AG20443 (cell line): ENCODE results near the gene IL25.
A peak's percentile ranks its signal among the peaks of the same experiment; 100 is the strongest.

Experiments used
- DNase-seq: peaks from one replicate; pipeline ENCODE4 v3.0.0; 2012; ENCODE audit warnings: low spot score, mixed read lengths

The IL25 gene

DNA sequence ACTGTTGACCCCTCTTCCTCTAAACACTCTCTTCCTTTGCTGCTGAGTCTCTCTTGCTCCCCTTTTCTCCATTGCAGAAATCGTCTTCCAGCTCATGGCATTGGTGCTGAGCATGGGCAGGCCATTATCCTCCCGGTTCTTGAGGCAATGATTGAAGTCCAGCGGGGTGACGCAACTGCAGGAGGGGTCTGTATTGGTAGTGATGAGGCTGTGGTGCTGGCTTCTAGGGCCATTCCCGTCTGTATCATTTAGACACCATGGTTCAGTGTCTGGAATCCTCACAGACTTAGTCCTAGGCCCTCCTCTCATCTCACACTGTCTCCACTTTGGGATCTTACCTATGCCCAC lies 19.2 kb upstream of the IL25 start:
- DNase-seq = no peak

DNA sequence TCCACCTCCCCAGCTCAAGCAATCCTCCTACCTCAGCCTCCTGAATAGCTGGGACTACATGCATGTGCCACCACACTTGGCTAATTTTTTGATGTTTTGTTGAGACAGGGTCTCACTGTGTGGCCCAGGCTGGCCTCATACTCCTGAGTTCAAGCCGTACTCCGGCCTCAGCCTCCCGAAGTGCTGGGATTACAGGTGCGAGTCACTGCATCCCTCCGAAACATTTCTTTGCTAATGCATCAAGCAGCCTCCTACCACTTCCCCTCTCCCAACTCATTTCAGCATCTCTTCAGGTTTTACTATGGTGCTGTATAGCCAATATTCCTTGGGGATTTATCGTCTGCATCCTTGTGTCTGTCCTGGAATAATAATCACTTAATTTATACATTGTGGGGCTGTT lies 17.6 kb upstream of the IL25 start:
- no peak for DNase-seq

DNA sequence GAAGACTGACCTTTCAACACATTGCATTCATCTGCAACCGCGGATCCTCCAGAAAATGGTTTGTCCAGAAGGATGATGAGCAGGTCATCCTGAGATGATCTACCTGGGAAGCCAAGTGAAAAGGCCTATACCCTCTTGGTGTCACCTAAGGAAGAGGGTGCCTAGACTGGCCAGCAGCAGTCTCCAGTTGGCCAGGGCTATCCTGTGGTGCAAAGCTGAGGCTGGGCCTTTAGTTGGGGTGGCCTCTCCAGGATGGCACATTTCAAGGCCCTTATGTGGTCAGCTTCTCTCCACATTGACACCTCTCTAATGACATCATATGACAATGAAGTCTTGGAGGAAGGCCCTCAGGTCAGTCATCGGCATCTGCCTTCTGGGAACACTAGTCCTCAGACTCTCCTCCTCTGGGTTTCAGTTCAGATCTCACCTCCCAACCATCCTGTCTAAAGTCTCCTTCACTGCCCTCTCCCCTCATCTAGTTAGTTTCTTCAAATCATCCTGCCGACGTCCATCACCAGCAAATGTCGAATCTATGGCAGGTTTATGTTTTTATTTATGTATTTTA lies 16.7 kb upstream of the IL25 start:
- DNase-seq = no peak

DNA sequence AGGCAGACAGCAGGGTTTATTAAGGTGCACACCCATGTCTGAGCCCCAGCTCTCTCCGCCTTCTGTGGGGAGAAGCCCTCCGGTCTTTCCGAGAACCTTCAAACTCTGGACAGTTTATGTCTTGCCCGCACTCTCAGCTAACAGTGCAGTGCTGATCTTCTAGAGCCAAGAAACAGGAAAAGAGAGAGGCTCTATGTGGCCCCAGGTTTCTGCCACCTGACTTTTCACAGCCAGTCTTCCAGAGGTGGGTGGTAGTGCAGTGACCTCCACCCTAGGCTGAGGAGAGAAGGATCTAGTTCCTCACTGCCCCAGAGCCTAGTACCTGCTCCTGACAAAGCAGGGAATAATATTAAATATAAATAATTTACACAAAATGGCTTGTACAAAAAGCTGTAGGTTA lies 15.9 kb upstream of the IL25 start:
- DNase-seq = no peak

DNA sequence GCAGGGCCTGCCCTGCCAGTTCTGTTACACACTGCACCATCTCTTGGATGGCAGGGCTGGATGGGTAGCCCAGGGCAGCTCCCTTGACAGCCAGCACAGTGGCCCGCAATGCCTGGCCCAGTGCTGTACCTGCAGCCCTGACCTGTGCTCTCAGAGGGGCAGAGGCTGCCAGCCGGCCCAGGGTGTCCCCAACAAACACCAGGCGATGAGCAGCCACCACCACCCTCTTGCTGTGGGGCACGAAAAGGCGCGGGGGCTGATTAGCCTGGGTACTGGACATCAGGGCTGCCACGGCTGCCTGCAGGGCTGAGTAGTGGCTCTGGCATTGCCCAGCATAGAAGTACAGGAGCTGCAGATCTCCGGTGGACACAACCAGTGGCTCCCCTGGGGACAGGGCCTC lies 15.3 kb upstream of the IL25 start:
- DNase-seq = no peak

DNA sequence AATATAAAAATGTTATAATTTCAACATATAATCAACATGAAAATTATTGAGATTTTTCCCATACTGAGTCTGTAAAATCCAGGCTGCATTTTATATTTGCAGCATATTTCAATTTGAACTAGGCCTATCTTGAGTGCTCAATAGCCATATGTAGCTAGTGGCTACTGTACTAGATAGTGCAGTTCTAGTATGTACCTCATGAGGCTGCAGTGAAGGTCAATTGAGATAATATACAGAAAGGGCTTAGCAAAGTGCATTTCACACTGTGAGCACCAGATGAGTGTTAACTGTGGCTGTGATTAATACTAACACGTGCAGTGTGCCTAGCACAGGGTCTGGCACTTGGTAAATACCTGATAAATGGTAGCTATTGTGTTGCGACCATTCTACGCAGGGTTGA lies 14.6 kb upstream of the IL25 start:
- DNase-seq = no peak

DNA sequence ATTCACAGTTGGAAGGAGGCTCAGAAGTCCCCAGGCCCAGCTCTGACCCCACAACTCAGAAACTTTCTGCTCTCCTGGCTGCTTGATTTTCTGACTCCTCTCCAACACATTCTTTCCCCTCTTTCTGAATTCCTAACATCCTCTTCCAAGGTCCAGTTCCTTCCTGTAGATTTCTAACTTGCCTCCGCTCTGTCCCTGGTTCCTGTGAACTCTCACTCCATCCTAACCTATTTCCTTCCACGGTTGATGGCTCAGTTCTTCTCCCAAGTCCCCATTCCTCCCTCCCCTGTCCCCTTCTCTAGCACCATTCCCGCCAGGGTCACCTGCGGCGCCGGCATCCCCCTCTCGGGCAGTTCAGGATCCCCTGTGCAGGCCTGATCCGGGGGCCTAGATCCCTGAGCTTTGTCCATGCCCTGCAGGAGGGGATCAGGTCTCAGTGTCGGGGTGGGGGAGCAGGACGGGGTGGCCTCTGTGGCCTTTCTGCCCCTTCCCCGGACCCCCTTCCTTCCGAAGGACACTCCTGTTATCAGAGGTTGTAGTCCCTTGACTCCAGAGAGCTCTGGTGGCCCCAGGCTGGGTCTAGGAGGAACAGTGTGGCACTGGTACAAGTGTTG lies 13.9 kb upstream of the IL25 start:
- DNase-seq = no peak

DNA sequence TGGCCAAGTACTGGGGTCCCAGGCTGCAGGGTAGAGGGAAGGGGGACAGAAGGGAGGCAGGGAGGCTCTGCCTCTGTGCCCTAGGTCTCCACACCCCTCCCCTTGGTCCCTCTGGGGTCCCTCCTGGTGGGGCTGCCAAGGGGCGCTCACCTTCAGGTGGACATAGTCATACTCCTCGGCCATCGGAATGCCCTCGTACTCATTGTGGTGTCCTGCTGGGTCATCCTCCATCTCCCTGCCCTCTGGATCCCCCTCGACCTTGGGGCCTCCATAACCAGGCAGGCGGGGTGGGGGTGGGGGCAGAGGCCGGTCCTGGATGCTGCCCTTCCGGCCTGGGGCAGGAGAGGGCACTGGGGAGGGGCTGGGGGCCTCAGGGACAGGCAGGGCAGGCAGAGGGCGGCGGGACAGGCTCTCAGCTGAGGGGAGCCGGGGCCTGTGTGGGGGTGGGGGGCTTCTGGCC lies 13.4 kb upstream of the IL25 start:
- DNase-seq = no peak

DNA sequence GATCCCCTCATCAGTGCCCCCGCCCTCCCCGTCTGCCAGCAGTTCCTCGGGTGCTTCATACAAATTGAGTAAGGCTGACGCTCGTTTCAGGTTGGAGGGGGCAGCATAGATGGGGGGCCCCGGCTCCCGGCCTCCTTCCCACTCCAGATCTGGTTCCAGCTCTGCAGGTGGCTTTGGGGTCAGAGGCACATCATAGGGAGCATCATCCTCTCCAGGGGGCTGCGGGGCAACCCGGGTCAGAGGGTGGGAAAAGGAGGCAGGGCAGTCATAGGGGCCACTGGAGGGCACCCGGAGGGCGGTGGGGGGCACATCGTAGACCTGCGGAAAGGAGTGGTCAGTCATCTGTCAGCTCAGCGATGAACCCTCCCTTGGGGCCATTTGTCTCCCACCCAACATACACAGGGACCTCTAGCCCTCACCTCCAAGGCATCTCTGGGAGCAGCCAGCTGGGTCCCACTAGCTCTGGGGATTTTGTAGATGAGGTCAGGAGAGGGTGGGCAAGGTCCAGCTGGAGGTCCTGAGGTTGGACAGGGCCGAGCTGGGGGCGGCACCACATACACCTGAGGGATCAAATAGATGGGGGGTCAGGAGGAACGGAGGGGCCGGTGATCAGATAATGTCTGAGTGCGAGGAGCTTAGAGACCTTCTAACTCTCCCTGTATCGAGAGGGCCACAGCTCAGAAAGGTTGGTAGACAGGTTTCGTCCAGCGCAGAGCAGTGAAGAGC lies 12.7 kb upstream of the IL25 start:
- no peak for DNase-seq

DNA sequence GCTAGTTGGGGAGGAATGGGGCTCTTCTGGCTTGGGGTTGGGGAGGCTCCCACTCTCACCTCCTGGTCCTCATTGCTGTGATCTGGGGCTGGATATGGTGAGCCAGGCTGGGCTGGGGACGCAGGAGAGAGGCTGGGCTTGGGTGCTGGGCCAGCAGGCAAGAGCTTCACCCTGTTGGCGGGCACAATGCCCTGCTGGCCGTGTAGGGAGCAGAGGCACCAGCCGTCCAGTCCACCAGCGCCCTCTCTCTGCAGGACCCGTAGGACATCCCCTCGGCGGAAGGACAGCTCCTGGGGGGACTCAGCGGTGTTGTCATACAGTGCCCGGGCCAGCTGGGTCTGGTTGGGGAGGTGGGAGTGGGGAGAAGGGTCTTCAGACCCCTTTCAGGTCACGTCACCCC lies 12.1 kb upstream of the IL25 start:
- no peak for DNase-seq

DNA sequence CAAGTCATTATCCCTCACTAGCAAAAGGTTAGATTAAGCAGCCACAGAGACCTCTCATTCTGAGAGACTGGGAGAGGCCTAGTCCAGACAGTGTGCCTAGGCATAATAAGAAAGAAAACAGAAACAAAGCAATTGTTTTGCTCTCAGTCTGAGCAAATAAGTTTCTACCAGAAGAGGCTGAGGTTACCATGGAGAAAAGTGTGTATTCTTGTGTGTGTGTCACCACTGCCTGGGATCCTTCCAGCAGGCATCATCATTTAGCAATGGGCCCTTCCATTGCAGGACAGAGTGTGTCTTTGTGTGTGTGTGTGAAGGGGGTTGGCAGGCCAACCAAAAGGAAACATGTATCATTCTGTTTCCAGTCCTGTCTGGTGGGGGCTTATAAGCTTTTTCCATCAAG lies 11.3 kb upstream of the IL25 start:
- peak; percentile 77 for DNase-seq

DNA sequence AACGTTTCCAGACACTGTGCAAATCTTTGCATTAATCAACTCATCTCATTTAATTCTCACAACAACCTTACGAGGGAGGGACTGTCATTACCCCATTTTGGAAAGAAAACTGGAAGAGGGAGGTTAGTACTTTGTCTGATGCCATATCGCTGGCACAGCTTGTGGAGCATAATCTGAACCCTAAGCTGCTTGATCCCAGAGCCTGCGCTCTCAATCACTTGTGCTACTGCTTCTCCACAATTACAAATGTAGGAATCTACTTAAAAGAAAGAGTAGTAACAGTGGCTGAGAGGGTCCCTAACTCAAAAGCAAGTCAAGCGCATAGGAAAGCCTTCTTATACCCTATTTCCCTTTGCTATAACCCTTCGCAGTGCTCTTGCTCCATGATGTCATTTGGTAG lies 10.8 kb upstream of the IL25 start:
- no peak for DNase-seq

DNA sequence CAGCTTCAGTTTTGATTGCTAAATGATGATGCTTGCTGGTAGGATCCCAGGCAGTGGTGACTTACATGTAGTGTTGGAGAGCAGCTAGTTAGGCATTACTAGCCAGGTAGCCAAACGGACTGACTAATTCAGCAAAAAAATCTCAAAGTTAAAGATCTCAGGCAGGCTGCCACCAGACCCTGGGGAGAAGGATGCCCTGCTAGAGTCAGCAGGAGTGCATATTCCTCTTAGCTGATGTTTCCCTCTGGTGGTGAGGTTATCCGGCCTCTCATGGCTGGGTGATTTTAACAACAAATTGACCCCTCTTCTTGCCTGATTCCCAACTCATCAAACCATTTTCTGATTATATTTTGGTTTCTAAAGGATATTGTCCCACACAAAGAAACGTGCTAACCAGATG lies 10.4 kb upstream of the IL25 start:
- peak; percentile 46 for DNase-seq

DNA sequence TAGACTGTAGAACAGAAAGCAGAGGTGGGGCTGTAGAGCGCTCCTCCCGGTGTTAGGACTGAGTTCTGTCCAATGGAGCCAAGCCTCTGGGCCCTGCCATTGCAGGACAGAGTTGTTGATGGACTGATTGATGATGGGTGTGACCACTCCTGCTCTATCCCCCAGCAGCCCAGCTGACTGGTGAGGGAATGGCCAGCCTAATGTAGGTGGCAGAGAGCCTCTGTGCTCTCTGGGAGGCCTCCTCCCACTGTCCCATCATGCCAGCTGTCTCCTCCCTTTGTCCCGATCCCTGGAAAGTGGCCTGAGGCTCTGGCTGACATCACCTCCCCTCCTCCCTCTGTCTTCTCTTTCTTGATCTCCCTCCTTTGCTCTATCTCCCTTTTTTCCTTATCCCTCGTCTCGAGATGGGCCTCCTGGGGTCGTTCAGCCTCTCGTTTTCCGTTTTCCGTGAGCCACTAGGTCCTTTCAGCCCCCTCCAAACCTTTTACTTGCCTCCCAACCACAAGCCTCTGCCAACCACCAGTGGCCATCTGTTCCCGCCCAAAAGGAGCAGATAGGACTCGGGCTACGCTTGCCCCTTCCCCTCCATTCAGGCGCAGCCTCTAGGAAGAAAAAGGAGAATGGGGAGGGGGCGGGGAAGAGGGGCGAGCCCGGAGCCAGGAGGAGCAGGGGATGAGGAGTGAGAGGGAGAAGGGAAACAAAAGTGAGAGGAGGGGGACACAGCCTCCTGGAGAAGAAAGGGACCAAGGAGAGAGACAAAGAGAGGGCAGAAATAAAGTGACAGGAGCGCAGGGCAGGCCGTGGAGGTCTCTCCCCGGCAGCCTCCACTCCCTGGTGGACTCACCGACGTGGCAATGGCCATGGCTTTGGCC lies 8.2 kb upstream of the IL25 start:
- peak; percentile 73 for DNase-seq

DNA sequence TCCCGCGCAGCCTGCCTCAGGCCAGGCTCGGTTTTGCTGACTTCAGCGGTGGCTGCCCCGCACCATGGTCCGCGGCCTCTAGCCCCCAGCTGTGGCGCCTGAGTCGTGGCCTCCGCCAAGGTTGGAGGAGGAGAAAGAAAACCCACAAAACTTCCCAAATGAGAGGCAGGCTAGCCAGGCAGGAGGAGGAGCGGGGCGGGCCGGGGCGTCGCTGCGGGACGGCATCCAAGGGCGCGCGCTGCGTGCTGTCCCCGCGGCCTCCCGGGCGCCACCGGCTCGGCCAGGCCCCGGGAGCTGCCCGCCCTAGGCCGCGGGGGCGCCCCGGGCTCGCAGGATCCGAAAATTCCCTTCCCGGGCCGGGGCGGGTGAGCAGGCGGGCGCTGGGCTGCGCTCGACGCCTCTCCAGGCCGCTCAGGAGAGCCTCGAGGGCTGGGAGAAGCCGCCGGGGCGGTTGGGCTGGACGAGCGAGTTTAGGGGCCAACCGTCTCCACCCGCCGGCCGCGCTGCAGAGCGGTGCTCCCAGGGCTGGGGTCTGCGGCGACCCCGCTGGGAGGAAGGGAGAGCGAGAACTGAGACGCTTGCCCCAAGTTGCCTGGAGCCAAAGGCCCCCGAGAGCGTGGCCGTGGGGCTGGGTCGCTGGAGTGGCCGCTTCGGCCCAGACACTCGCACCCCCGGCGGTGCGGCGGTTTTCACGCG lies 7.4 kb upstream of the IL25 start, which contains the start of gene EFS:
Gene EFS (minus strand): TSS at position 137 of the 696 bp plus-strand sequence. CDS start 147 bp downstream, outside the sequence.
- peak; percentile 87 for DNase-seq

DNA sequence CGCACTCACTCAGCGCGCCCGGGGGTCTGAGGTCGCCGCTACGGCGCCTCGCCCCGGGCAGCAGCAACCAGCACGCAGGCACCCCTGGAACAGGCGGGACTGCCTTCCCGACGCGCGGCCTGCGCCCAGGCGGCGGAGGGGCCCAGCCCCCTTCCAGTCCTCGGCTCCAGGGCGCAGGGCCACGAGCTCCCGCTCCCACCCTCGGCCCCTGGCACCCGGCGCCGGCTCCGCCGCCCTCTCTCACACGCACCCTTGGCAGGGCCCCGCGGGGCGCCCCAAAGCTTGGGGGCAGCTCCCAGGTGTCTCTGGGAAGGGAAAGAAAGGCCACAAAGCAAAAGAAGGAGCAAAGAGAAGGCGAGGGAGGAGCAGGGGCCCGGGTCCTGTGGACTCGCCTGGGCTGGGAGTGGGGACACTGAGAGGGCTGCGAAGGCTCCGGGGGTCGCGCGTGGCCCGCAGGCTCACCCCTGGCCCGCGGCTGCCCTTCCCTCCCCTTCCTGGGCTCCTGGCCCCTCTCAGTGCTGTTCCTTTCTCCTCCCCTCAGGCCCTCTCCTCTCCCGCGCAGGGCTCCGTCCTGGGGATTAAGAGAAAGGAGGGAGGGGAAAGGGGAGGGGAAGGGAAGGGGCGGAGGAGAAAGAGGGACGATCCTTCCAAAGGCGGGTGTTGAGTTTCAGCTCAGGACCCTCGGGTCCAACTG lies 6.7 kb upstream of the IL25 start:
- DNase-seq = peak; percentile 59

DNA sequence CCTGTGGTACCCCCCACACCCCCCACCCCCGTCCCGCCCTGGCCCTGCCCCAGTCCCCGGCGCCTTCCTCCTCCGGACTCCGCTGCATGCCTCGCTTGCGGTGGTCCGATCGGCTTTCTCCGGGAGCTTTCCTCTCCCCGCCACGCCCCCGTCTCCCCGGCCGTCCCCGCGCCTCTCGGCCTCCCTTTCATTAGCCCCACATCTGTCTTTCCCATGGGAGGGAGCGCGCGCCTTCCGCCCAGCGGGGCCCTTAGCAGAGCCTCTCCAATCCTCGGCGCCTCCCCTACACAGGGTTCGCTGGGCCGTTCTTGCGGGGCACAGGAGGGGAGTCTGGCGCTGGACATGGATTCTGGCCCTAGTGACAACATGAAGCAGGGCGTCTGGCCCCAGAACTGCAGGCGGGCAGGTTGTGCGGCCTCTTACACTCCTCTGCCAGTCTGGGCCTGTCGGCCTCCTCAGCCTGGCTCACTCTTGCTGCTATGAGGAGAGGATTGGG lies 6.1 kb upstream of the IL25 start:
- peak; percentile 73 for DNase-seq

DNA sequence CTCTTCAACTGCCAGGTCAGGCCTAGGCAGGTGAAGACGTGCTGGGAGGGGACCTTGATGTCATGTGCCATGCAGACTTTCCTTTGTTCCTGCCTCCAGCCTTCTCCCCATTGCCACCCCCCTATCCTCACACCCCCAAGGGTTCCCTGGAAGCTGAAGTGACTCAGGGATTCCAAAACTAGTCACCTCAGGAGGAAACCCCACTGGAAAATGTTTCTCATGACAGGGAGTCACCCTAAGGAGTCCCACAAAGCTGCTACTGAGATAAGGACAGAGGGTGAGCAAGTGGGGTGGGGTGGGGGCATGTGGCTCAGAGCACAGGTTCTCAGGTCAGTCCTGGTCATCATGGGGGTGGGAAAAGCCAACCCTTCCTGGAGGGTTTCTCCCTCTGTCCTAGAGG lies 2.4 kb upstream of the IL25 start:
- DNase-seq = no peak

DNA sequence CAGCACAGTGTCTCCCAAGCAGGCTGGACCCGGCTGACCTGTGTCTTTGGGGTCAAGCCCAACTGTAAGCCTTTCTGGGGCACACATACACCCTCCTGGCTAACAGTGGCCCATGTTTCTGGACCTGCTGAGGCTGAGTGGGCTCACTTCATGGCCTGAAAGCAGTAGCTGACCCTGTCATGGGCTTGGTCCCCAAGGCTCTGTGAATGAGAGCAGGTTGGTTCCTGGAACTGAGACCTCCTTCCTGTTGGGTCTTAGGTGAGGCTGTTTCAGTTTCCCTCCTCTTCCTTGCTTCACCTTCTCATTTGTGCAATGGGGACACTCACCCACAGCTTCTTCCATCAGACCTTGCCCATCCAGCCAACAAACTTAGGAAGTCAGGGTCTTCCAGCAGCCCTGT lies 744 bp upstream of the IL25 start:
- no peak for DNase-seq

DNA sequence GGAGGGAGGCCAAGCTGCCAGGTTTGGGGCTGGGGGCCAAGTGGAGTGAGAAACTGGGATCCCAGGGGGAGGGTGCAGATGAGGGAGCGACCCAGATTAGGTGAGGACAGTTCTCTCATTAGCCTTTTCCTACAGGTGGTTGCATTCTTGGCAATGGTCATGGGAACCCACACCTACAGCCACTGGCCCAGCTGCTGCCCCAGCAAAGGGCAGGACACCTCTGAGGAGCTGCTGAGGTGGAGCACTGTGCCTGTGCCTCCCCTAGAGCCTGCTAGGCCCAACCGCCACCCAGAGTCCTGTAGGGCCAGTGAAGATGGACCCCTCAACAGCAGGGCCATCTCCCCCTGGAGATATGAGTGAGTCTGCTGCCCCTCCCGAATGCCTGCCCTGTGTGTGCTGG lies 432 bp downstream of the IL25 start:
- no peak for DNase-seq

DNA sequence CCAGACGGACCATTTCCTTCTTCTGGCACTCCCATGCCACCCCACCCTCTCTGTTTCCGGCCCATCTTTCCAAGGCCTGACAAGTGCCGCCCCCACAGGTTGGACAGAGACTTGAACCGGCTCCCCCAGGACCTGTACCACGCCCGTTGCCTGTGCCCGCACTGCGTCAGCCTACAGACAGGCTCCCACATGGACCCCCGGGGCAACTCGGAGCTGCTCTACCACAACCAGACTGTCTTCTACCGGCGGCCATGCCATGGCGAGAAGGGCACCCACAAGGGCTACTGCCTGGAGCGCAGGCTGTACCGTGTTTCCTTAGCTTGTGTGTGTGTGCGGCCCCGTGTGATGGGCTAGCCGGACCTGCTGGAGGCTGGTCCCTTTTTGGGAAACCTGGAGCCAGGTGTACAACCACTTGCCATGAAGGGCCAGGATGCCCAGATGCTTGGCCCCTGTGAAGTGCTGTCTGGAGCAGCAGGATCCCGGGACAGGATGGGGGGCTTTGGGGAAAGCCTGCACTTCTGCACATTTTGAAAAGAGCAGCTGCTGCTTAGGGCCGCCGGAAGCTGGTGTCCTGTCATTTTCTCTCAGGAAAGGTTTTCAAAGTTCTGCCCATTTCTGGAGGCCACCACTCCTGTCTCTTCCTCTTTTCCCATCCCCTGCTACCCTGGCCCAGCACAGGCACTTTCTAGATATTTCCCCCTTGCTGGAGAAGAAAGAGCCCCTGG lies 3.1 kb downstream of the IL25 start:
- no peak for DNase-seq
